Uterus (tissue), 4 donors: Measurements from ENCODE around the gene TUBAL3. TPM values are rescaled to one million over a fixed set of nuclear protein-coding genes. Genes with fewer than 3 reads are reported as not detected.

ENCODE experiments used
- DNase-seq, 2 donors: peaks; one replicate each; pipeline ENCODE4 v3.0.0-alpha.2; 2019 to 2020
- H3K27ac ChIP-seq, 2 donors: fragments of 200-600 bp; sonication (generic); 1 replicate in 1 of 2; 2 replicates in 1 of 2; pipeline ENCODE4 v1.5.1; 2016 to 2018
- H3K27me3 ChIP-seq, 2 donors: fragments of 200-600 bp; sonication (generic); one replicate each; pipeline ENCODE4 v1.5.1; 2018 to 2019; ENCODE audit warnings: control low read depth in 1 of 2
- H3K36me3 ChIP-seq, 2 donors: fragments of 200-600 bp; sonication (generic); one replicate each; pipeline ENCODE4 v1.5.1; 2019; ENCODE audit warnings: control low read depth in 1 of 2
- H3K4me1 ChIP-seq, 2 donors: fragments of 200-600 bp; sonication (generic); one replicate each; pipeline ENCODE4 v1.5.1; 2018 to 2019; ENCODE audit warnings: control low read depth in 1 of 2
- H3K4me3 ChIP-seq, 2 donors: fragments of 200-600 bp; sonication (generic); 1 replicate in 1 of 2; 2 replicates in 1 of 2; pipeline ENCODE4 v1.5.1; 2018 to 2019; ENCODE audit warnings: mild to moderate bottlenecking in 1 of 2
- H3K9me3 ChIP-seq, 2 donors: fragments of 200-600 bp; sonication (generic); one replicate each; pipeline ENCODE4 v1.5.1; 2019; ENCODE audit warnings: control low read depth in 1 of 2
- CTCF ChIP-seq, 4 experiments: fragments of 200-600 bp in 2 of 4; fragments of 450-650 bp in 2 of 4; sonication (generic) in 2 of 4; IDR thresholded peaks; one replicate each; pipeline ENCODE4 v1.5.1; 2016 to 2019; ENCODE audit warnings: antibody characterized with exemption in 4 of 4, mild to moderate bottlenecking in 2 of 4, moderate library complexity in 1 of 4
- POLR2A ChIP-seq, 2 donors: fragments of 450-650 bp; IDR thresholded peaks; one replicate each; pipeline ENCODE4 v1.6.1; 2016; ENCODE audit warnings: antibody characterized with exemption in 2 of 2, mild to moderate bottlenecking in 1 of 2, moderate library complexity in 1 of 2
- intact Hi-C: fragments of 100-400 bp; cut with DNase I; formaldehyde crosslinking; loops from one replicate; pipeline ENCODE4 v1.15.1; 2023; ENCODE audit warnings: low total_unique reads
- total RNA-seq, 4 donors: library from RNA; depleted of rRNA in 3 of 4; stranded (reverse); fragments of >200 nt in 3 of 4; gene quantifications; one replicate each; pipeline versions ENCODE4 v1.1.0 to v1.2.4, GENCODE V29; 2014 to 2023
- donor health status: DM: yes; HTN: yes; CAD: no.

The TUBAL3 gene
- total RNA-seq, 4 donors from 2014 or later: not detected

- TF ChIP-seq POLR2A (IDR thresholded peaks at IDR 0.05) (no peak), CTCF (IDR thresholded peaks at IDR 0.05) (no peak)
- DNase-seq: no peak
- Histone ChIP-seq H3K36me3 (no peaks in the 10 kb centered on the region), H3K27me3 (no peaks in the 10 kb centered on the region), H3K9me3 (no peaks in the 10 kb centered on the region), H3K4me3 (no peak overlapping the region), H3K4me1 (no peaks in the 10 kb centered on the region), H3K27ac (peak overlapping the region in 1 of 2 donors; percentile 88)
- intact Hi-C loops: no loop called here
These were observed 40.4 kb upstream of the TUBAL3 start for GRCh38 chr10:5445006-5445405.

GRCh38 chr10:5443429-5443828 lies 38.8 kb upstream of the TUBAL3 start:
- no peak for DNase-seq
- H3K4me3 ChIP-seq: no peak overlapping the region
- TF ChIP-seq CTCF (IDR thresholded peaks at IDR 0.05) (no peak), POLR2A (IDR thresholded peaks at IDR 0.05) (no peak)
- intact Hi-C loops: loop anchor here (5.0 kb wide), 1 partner anchor 179 kb away; no protein-coding TSS in a partner anchor
- H3K36me3 ChIP-seq: no peaks in the 10 kb centered on the region
- no peaks in the 10 kb centered on the region for H3K9me3 ChIP-seq
- no peak overlapping the region for H3K27ac ChIP-seq
- no peaks in the 10 kb centered on the region for H3K4me1 ChIP-seq
- no peaks in the 10 kb centered on the region for H3K27me3 ChIP-seq

- no peak for DNase-seq
- Histone ChIP-seq H3K27me3 (no peaks in the 10 kb centered on the region), H3K4me1 (no peaks in the 10 kb centered on the region), H3K4me3 (no peak overlapping the region), H3K27ac (no peak overlapping the region), H3K9me3 (no peaks in the 10 kb centered on the region), H3K36me3 (no peaks in the 10 kb centered on the region)
- intact Hi-C loops: loop anchor here (5.0 kb wide), 1 partner anchor 179 kb away; no protein-coding TSS in a partner anchor
- no peak for TF ChIP-seq POLR2A (IDR thresholded peaks at IDR 0.05)
- no peak for TF ChIP-seq CTCF (IDR thresholded peaks at IDR 0.05)
These were observed 38.4 kb upstream of the TUBAL3 start for GRCh38 chr10:5442990-5443370.

GRCh38 chr10:5442065-5442989 lies 37.7 kb upstream of the TUBAL3 start:
- Histone ChIP-seq H3K27ac (no peak overlapping the region), H3K4me1 (no peaks in the 10 kb centered on the region), H3K9me3 (no peaks in the 10 kb centered on the region), H3K36me3 (no peaks in the 10 kb centered on the region), H3K4me3 (no peak overlapping the region), H3K27me3 (no peaks in the 10 kb centered on the region)
- peak; percentile 70 to 86 (median 81) for TF ChIP-seq CTCF (IDR thresholded peaks at IDR 0.05)
- TF ChIP-seq POLR2A (IDR thresholded peaks at IDR 0.05): no peak
- DNase-seq: peak in 1 of 2 donors; percentile 51
- intact Hi-C loops: loop anchor here (5.0 kb wide), 1 partner anchor 180 kb away; no protein-coding TSS in a partner anchor

- H3K36me3 ChIP-seq: no peaks in the 10 kb centered on the region
- intact Hi-C loops: loop anchor here (5.0 kb wide), 1 partner anchor 181 kb away; no protein-coding TSS in a partner anchor
- TF ChIP-seq CTCF (IDR thresholded peaks at IDR 0.05) (no peak), POLR2A (IDR thresholded peaks at IDR 0.05) (no peak)
These were observed 36.5 kb upstream of the TUBAL3 start for GRCh38 chr10:5441106-5441505.

More at GRCh38 chr10:5441106-5441505, 36.5 kb upstream of the TUBAL3 start:
- Histone ChIP-seq H3K27me3 (no peaks in the 10 kb centered on the region), H3K4me3 (no peak overlapping the region), H3K9me3 (no peaks in the 10 kb centered on the region), H3K4me1 (no peaks in the 10 kb centered on the region), H3K27ac (no peak overlapping the region)
- no peak for DNase-seq
